ACHN (cell line): ENCODE results near the gene BAIAP3.

Experiments
- DNase-seq: peaks from one replicate; pipeline ENCODE4 v3.0.0-alpha.2; 2015
- in situ Hi-C: cut with HindIII; loops from 2 replicates; pipeline ENCODE4 v1.10.0; 2017; ENCODE audit warnings: low sequenced_read_pairs, low pct_ligation_motif_present, low pct_unique_long_range_greater_than_20kb

BAIAP3 gene

GRCh38 chr16:1351582-1352362 is 18.3 kb downstream of the BAIAP3 start, which contains the start of the genes GNPTG and TSR3:
TSS of gene GNPTG (plus strand) at chr16:1351931. CDS start at chr16:1351966, 35 bp downstream.
TSS of gene TSR3 (minus strand) at chr16:1351878. CDS start at chr16:1351804, 74 bp downstream.
- DNase-seq: peak; percentile 92
- in situ Hi-C loops: no loop called here

- in situ Hi-C loops: no loop called here
- no peak for DNase-seq
Observed at GRCh38 chr16:1354815-1355540, 21.5 kb downstream of the BAIAP3 start.

- DNase-seq: no peak
- in situ Hi-C loops: no loop called here
Observed at GRCh38 chr16:1355591-1355990, 22.1 kb downstream of the BAIAP3 start.

GRCh38 chr16:1356061-1356900 is 22.8 kb downstream of the BAIAP3 start:
- no peak for DNase-seq
- in situ Hi-C loops: no loop called here

- in situ Hi-C loops: no loop called here
- DNase-seq: no peak
Observed at GRCh38 chr16:1357906-1358566, 24.6 kb downstream of the BAIAP3 start.

GRCh38 chr16:1361685-1362360 is 28.4 kb downstream of the BAIAP3 start:
- in situ Hi-C loops: no loop called here
- DNase-seq: no peak

GRCh38 chr16:1362807-1363206 is 29.4 kb downstream of the BAIAP3 start:
- in situ Hi-C loops: no loop called here
- no peak for DNase-seq

- in situ Hi-C loops: no loop called here
- peak; percentile 56 for DNase-seq
Observed at GRCh38 chr16:1363501-1364041, 30.1 kb downstream of the BAIAP3 start.

- in situ Hi-C loops: no loop called here
Observed at GRCh38 chr16:1364510-1364909, 31.1 kb downstream of the BAIAP3 start.

GRCh38 chr16:1366060-1366711 is 32.7 kb downstream of the BAIAP3 start:
- no peak for DNase-seq
- in situ Hi-C loops: no loop called here

More at GRCh38 chr16:1364510-1364909, 31.1 kb downstream of the BAIAP3 start:
- no peak for DNase-seq

- in situ Hi-C loops: no loop called here
- no peak for DNase-seq
Observed at GRCh38 chr16:1366712-1367299, 33.4 kb downstream of the BAIAP3 start.

GRCh38 chr16:1367486-1368174 is 34.2 kb downstream of the BAIAP3 start:
- in situ Hi-C loops: no loop called here
- no peak for DNase-seq

GRCh38 chr16:1371054-1371978 is 37.9 kb downstream of the BAIAP3 start:
- DNase-seq: no peak
- in situ Hi-C loops: no loop called here

GRCh38 chr16:1372292-1372950 is 39.0 kb downstream of the BAIAP3 start:
- in situ Hi-C loops: no loop called here
- no peak for DNase-seq
